Esophagus squamous epithelium (tissue), 4 donors: ENCODE measurements around the gene ANXA11.

Experiments
- POLR2A ChIP-seq, 4 donors: fragments of 450-650 bp; IDR thresholded peaks; one replicate each; pipeline ENCODE4 v1.6.1; 2017; ENCODE audit warnings: antibody characterized with exemption in 4 of 4, mild to moderate bottlenecking in 4 of 4, moderate library complexity in 3 of 4
- TF ChIP-seq, protein P1 (sequence below), 6 experiments: fragments of 450-650 bp in 4 of 6; fragments of 200-600 bp in 2 of 6; sonication (generic) in 2 of 6; IDR thresholded peaks; one replicate each; pipeline ENCODE4 v1.5.1; 2016 to 2019; ENCODE audit warnings: antibody characterized with exemption in 6 of 6, mild to moderate bottlenecking in 4 of 6, moderate library complexity in 4 of 6

DNA sequence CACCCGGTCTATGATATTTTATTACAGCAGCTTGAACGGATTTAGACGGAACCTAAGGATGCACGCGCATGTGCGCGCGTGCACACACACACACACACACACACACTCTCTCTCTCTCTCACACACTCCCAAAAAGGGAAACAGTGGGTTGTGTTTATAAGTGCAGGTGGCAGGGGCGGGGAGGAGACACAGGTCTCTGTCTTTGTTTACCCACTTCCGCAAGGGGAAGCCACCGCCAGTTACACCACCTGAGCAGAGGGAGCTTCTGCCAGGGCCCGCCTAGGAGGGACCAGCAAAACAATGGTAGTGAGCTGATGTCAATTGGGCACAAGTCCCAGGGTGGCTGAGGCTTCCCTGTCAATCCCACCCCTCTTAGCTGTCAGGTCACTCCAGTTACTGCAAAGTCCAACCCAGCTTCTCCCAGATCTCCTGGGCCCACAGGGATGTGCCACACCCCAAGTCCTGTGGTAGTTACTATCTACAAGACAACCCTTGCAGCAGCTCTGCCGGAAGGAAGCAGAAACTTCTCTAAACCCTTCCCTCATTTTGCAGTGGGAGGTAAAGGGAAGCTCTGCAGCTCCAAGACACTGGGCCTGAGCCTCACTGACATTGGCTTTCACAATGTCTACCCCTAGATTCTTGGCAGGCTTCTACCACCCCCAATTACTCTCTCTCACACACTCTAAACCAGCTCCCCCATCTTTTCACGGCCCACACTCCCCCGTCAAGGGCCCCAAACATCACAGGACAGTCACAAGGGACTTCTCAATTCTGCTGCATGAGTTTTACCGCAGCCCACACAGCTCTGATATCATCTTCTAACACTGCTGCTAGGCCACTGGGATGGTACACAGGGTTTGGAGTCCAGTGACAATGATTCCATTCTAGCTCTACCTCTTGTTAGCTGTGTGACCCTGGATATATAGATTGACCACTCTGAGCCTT, 17.6 kb downstream of the ANXA11 start:
- TF ChIP-seq, protein P1, sequence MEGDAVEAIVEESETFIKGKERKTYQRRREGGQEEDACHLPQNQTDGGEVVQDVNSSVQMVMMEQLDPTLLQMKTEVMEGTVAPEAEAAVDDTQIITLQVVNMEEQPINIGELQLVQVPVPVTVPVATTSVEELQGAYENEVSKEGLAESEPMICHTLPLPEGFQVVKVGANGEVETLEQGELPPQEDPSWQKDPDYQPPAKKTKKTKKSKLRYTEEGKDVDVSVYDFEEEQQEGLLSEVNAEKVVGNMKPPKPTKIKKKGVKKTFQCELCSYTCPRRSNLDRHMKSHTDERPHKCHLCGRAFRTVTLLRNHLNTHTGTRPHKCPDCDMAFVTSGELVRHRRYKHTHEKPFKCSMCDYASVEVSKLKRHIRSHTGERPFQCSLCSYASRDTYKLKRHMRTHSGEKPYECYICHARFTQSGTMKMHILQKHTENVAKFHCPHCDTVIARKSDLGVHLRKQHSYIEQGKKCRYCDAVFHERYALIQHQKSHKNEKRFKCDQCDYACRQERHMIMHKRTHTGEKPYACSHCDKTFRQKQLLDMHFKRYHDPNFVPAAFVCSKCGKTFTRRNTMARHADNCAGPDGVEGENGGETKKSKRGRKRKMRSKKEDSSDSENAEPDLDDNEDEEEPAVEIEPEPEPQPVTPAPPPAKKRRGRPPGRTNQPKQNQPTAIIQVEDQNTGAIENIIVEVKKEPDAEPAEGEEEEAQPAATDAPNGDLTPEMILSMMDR (IDR thresholded peaks at IDR 0.05) = no peak
- TF ChIP-seq POLR2A (IDR thresholded peaks at IDR 0.05) = no peak
